Aorta (tissue), 5 donors: Measurements from ENCODE around the gene TEC. TPM values are rescaled to one million over a fixed set of nuclear protein-coding genes. Genes with fewer than 3 reads are reported as not detected.

Source experiments
- ATAC-seq: fragments of 200-7000 bp; cut with Tn5 transposase; one replicate; pipeline ENCODE4 v1.9.1; 2022; ENCODE audit warnings: moderate library complexity; ENCODE audit not compliant: low FRiP score
- DNase-seq, 2 donors: peaks; one replicate each; pipeline ENCODE4 v3.0.0-alpha.2; 2020
- H3K27ac ChIP-seq, 2 donors: one replicate each; pipeline ENCODE4 v1.5.1; 2013; ENCODE audit warnings: low read length in 2 of 2, mild to moderate bottlenecking in 2 of 2, moderate library complexity in 2 of 2, control low read depth in 1 of 2, inconsistent platforms in 1 of 2, low read depth in 1 of 2
- H3K27me3 ChIP-seq, 2 donors: one replicate each; pipeline ENCODE4 v1.6.1; 2013; ENCODE audit warnings: control low read depth in 1 of 2, low read length in 1 of 2, mild to moderate bottlenecking in 1 of 2, moderate library complexity in 1 of 2; ENCODE audit not compliant: insufficient read depth in 2 of 2, control insufficient read depth in 1 of 2
- H3K36me3 ChIP-seq, 2 donors: one replicate each; pipeline ENCODE4 v1.6.1; 2013; ENCODE audit warnings: control low read depth in 1 of 2, low read length in 1 of 2, mild to moderate bottlenecking in 1 of 2; ENCODE audit not compliant: insufficient read depth in 2 of 2, control insufficient read depth in 1 of 2
- H3K4me1 ChIP-seq, 2 donors: one replicate each; pipeline ENCODE4 v1.6.1; 2013; ENCODE audit warnings: low read length in 2 of 2, control low read depth in 1 of 2, mild to moderate bottlenecking in 1 of 2, moderate library complexity in 1 of 2; ENCODE audit not compliant: insufficient read depth in 2 of 2, control insufficient read depth in 1 of 2
- H3K4me3 ChIP-seq, 2 donors: one replicate each; pipeline ENCODE4 v1.5.1; 2013; ENCODE audit warnings: low read length in 2 of 2, control low read depth in 1 of 2, mild to moderate bottlenecking in 1 of 2
- H3K9me3 ChIP-seq: one replicate; pipeline ENCODE4 v1.6.1; 2013; ENCODE audit warnings: mild to moderate bottlenecking, low read length; ENCODE audit not compliant: control insufficient read depth
- WGBS, 2 donors: extraction: QIAGEN DNeasy Blood & Tissue Kit; methylation state at CpG; one replicate each; pipeline ENCODE4 v1.1.7; 2013; 5-methylcytosine and 5-hydroxymethylcytosine counted together
- intact Hi-C, 2 donors: fragments of 100-400 bp; cut with DNase I; formaldehyde crosslinking; loops; one replicate each; pipeline versions ENCODE4 v1.14.2 to v1.15.0; 2022
- polyA plus RNA-seq, 2 donors: library from polyadenylated mRNA; stranded (reverse); fragments of 200-250 nt; gene quantifications; one replicate each; pipeline ENCODE4 v1.2.3, GENCODE V29; 2013
- total RNA-seq, 2 donors: library from RNA; stranded (reverse); fragmentation: NEBNext Ultra II Directional; extraction: Animal tissue kit (Norgen Biotek cat#: 25700); gene quantifications; one replicate each; pipeline ENCODE4 v1.2.1, GENCODE V29; 2021
- donor health status: healthy with polysubstance abuse.
- donor health status: Bipolar disorder and iron deficiency.
- donor health status: DM: no; HTN: no; CAD: no.
- donor health status: DM: no; HTN: no; CAD: no.
- donor health status: DM: yes; HTN: yes; CAD: no.

TEC gene
- total and polyA plus RNA-seq, 4 donors, result 2.2 to 9.3 (median 4.0) TPM

DNA sequence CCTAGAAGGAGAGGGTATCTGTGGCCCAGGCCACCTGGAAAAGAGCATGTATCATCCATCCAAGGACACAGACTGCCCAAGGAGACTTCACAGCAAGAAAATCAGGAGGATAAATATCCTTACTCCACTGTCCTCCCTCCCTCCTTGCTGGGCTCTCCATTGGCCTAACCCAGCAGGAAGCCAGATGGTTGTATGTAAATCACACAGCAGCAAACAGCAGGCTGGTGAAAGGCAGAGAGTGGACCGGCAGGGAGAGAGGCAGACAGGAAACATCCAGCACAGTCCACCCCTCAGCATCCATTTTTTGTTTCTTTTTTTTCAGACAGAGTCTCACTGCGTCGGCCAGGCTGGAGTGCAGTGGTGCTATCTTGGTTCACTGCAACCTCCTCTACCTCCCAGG lies 153.1 kb downstream of the TEC start:
- no peak for ATAC-seq
- no peaks in the 10 kb centered on the region for H3K9me3 ChIP-seq
- no peaks in the 10 kb centered on the region for H3K27me3 ChIP-seq
- H3K4me1 ChIP-seq, result no peaks in the 10 kb centered on the region
- DNase-seq, result no peak
- 73 to 76% methylated on average over 3 of the region's 3 CpGs for WGBS, 2 donors
- H3K36me3 ChIP-seq, result no peaks in the 10 kb centered on the region
- H3K27ac ChIP-seq, result no peak overlapping the region
- intact Hi-C loops, result no loop called here
- H3K4me3 ChIP-seq, result no peak overlapping the region

DNA sequence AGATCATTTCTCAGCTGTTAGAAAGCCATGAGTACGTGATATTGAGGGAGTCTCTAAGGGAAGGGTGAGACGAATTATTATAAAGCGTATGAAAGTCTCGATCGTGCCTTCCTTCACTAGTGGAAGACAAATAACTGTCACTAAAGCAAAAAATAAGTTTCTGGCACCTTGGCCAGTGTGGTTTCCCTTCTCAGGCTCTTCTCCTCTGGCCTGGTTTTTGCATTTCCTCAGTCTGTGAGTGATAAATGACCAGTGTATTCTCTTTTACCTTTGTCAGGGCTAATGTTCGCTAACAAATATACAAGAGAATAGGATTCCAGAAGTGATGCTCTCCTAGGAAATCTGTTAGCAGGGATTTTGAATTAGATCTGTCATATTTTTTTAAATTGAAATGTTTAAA lies 155.2 kb downstream of the TEC start:
- intact Hi-C loops, result no loop called here

DNA sequence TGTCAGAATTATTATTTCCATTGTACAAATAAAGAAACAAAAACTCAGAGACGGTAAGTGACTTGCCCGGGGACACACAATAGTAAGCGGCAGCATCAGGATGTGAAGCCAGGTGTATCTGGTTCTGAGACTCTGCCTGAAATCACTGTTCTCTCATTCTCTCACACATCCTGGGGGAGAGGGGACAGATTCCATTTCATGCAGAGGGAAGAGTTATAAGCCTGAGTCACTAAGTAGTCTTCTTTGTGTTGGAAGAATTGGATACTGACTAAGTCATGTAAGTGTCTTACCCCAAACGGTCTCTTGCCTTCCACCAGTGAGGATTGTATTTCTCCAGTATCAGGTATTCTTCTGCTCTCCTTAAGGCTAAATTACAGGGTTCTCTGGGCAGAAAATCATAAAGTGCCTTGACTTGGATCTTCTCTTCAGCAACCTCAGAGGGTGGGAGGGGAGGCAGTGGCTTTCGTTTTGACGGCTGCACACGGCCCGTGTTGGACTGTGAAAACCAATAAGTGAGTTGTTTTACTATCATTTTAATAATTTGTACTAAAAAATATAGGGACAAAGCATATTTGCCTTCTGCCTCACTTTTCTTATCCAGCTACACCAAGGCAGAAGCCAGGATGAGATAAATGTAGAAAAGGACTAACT lies 157.5 kb downstream of the TEC start:
- Histone ChIP-seq H3K4me1 (no peaks in the 10 kb centered on the region), H3K4me3 (no peak overlapping the region), H3K36me3 (no peaks in the 10 kb centered on the region), H3K9me3 (no peaks in the 10 kb centered on the region), H3K27ac (no peak overlapping the region), H3K27me3 (no peaks in the 10 kb centered on the region)
- intact Hi-C loops, result no loop called here
- WGBS, 2 donors, result 77 to 84% methylated on average over 8 of the region's 8 CpGs
- ATAC-seq (no peak), DNase-seq (no peak)

More for the DNA sequence above, 155.2 kb downstream of the TEC start:
- no peaks in the 10 kb centered on the region for H3K9me3 ChIP-seq
- WGBS, 2 donors, result 89% methylated on average over 6 of the region's 6 CpGs
- H3K36me3 ChIP-seq, result no peaks in the 10 kb centered on the region
- ATAC-seq (no peak), DNase-seq (no peak)
- H3K27ac ChIP-seq, result no peak overlapping the region
- H3K4me1 ChIP-seq, result no peaks in the 10 kb centered on the region
- H3K27me3 ChIP-seq, result no peaks in the 10 kb centered on the region
- no peak overlapping the region for H3K4me3 ChIP-seq

DNA sequence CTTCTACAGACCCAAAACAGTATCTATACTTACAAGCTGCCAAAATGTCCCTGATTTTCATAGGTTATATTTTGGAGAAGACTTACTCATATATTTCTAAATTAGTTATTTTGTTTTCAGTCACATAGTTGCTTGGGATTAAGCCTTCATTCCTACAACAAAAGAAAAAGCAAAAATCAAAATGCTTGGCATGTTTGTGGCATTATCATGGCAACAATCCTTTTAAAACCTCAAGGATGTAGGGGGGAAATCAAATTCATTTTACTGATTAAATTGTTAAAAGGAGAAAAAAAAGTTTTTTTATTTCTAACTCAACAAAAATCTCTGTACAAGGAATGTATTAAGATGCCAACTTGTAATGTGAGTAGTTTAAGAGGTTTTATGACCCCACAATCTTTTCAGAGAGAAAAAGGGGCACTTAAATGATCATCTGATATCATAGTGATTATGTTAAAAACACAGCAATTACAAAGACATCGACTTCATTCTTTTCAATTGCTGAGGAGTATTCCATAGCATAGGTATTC lies 159.1 kb downstream of the TEC start:
- Histone ChIP-seq H3K9me3 (no peaks in the 10 kb centered on the region), H3K36me3 (no peaks in the 10 kb centered on the region), H3K27me3 (no peaks in the 10 kb centered on the region), H3K4me3 (no peak overlapping the region), H3K4me1 (no peaks in the 10 kb centered on the region), H3K27ac (no peak overlapping the region)
- DNase-seq (no peak), ATAC-seq (no peak)
- intact Hi-C loops, result no loop called here
- 75 to 76% methylated on average over 1 of the region's 1 CpG for whole genome bisulfite sequencing, 2 donors

DNA sequence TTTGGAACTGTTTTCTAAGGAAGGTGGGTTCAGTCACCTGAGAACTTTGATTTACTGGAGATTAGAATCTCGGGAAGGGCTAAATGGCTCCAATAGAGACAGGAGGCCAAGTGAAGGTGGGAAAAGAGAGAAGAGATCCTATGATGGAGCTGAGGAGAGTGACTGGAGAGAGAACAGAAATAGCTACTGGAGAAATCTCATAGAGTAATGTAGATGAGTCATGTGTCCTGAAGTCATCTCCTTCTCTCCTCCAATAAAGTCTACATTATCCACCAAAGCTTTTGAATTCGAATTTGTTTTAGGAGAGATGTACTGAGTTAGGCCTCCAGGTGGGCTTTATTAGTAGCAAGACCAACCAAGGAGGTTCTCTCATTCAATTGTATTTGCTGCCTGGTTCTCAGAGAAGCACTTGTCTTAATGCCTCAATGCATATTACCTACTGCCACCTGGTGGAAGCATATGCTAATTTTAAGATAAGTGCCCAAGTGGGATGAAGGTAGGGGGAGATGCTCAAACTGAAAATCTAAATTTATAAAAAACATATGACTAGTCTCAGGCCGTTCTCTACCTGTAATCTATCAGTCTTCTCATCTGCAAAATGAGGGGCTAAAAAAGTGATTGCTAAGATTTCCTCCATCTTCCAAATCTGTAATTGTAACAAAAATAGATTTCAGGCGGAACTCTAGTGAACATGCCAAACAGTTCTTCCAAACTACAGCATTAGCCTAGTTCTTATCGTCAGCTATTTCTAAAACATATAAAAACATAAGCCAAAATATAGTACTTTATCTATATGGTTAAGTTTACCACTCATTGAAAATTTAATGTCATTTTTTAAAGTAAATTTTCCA lies 160.0 kb downstream of the TEC start:
- ATAC-seq (no peak), DNase-seq (no peak)
- H3K9me3 ChIP-seq, result no peaks in the 10 kb centered on the region
- H3K4me1 ChIP-seq, result no peaks in the 10 kb centered on the region
- intact Hi-C loops, result no loop called here
- H3K27ac ChIP-seq, result no peak overlapping the region
- no peak overlapping the region for H3K4me3 ChIP-seq
- WGBS, 2 donors, result 25 to 34% methylated on average over 5 of the region's 5 CpGs
- no peaks in the 10 kb centered on the region for H3K36me3 ChIP-seq
- H3K27me3 ChIP-seq, result no peaks in the 10 kb centered on the region

DNA sequence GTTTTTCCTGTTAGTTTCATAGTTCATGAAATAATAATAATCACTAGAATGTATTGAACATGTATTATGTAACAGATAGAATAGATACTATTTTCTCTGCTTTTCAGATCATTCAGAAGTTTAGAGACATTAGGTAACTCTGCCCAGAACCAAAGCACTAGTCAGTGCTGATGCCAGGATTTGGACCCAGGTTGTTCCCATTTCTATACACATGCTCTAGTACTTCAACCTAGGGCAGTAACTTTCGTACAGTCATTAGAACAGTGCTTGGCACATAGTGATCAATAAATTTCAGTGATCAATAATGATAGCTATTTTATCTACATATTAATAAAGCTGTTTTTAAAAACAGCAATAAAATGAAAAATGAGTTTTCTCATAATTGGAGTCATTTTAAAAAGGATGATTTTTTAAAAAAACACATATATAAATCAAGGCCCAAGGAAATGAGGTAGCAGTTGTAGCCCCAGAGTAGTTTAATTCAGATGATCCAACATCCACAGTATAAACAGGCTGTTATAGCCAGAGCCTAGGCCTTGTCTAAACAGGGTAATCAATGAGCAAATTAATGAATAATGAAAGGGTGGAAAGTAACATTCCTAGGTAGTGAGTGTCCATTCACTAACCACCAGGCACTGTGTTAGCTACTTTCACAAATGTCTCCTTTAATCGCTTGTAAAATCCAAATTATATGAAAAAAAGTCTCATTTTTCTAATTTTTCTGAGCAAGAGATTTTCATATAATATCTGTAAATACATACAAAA lies 161.1 kb downstream of the TEC start:
- intact Hi-C loops, result no loop called here
- WGBS, 2 donors, result 96 to 98% methylated on average over 2 of the region's 2 CpGs
- Histone ChIP-seq H3K27ac (no peak overlapping the region), H3K9me3 (no peaks in the 10 kb centered on the region), H3K27me3 (no peaks in the 10 kb centered on the region), H3K4me3 (no peak overlapping the region), H3K4me1 (no peaks in the 10 kb centered on the region), H3K36me3 (no peaks in the 10 kb centered on the region)
- ATAC-seq (no peak), DNase-seq (no peak)

DNA sequence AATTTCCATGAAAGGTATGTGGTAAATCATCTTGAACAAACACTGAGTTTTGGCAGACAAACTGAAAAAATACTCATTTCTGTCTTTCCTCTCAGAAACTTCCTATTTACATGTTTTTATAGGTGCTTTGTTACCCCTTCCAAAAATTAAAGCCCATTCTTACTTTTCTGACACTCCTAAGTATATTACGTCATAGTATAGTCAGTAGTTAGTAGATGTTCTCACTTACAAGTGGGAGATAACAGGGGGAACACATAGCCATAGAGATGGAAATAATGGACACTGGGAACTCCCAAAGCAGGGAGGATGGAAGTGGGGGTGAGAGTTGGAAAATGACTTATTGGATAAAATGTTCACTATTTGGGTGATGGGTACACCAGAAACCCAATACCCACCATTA lies 164.4 kb downstream of the TEC start:
- Histone ChIP-seq H3K9me3 (no peaks in the 10 kb centered on the region), H3K36me3 (no peaks in the 10 kb centered on the region), H3K4me3 (no peak overlapping the region), H3K27me3 (no peaks in the 10 kb centered on the region), H3K4me1 (no peaks in the 10 kb centered on the region), H3K27ac (no peak overlapping the region)
- WGBS, 2 donors, result 55 to 72% methylated on average over 1 of the region's 1 CpG
- ATAC-seq, result no peak
- DNase-seq, result no peak
- intact Hi-C loops, result no loop called here

DNA sequence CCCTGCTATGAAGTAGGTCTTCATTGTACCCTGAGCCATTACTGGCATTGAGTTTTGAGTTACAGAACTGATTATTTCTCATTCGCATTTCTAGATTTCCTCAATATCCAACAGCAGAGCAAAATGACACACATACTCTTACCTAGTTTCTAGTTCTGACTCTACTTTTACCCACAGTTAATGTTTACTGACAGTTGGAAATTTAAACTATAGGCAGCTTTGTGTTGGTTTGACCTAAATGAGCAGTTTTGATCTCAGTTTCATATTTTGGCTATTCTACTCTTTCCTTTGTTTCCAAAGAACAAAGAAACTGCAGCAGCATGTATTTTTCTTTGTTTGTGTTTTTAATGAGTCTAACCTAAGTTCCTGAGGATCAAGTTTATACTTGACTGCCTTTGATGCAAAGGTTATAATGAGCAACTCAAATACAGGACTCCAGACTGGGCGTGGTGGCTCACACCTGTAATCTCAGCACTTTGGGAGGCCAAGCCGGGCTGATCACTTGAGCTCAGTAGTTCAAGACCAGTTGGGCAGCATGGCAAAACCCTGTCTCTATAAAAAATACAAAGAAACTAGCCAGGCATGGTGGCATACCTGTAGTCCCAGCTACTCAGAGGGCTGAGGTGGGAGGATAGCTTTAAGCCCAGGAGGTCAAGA lies 166.0 kb downstream of the TEC start:
- DNase-seq, result no peak
- Histone ChIP-seq H3K9me3 (no peaks in the 10 kb centered on the region), H3K27ac (no peak overlapping the region), H3K27me3 (no peaks in the 10 kb centered on the region), H3K36me3 (no peaks in the 10 kb centered on the region), H3K4me1 (no peaks in the 10 kb centered on the region), H3K4me3 (no peak overlapping the region)
- intact Hi-C loops, result no loop called here
- 78 to 95% methylated on average over 3 of the region's 3 CpGs for WGBS, 2 donors
- no peak for ATAC-seq
